ENCODE results near the gene GPR15LG.

GPR15LG gene

GRCh38 chr10:84217746-84218145, 44.1 kb downstream of the GPR15LG start:
- DNase-seq, result no peak

DNA sequence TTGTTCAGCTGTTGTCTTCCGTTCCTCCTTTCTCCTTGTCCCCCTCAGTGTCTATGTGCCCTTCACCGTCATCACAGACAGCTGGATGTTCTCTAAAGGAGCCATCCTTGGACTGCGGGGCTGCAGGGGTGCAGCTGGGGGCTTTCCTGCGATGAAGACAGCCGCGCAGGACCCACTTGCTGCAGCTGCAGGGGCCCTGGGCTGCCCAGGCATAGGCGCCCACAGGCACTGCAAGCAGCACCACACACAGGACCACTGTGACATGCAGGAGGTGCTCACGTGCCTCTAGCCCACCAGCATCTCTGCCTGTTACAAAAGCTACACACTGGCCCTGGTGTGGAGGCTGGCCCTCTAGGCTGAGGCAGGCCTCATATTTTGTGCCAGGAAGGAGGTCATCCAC, 48.3 kb downstream of the GPR15LG start:
- DNase-seq, result no peak

- DNase-seq, result no peak
Measured at GRCh38 chr10:84224411-84225028, 50.9 kb downstream of the GPR15LG start.

DNA sequence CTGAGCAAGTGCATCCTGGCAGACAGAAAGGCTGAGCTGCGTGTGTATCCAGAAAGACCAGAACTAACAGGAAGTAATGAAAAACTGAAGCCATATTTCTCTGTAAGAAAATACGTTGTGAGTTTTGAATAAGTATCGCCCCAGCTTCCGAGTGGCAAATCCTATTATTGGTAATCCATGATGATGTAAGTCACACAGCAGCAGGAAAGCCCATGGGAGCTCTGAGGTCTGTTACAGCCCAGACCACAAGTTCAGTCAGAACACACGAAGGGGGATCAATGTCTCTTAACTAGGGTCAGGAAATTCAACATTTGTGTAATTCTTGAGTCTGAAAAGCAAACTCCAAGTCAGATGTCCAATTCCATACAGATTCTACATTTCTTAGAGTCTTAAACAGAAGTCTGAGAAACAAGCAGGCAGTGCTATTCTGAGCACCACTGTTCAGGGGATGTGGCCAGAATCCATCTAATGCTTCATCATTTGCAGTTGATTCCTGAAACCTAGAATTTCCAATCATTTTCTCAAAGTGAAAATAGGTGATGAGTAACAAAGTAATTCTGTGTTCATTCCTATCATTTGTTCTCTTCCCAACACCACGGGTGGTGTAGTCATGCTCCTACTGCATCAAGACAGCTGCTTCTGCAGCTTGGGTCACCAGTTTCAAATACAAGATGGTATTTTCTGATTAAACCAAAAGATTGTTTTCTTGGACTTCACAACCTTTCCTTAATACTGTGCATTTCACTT, 52.0 kb downstream of the GPR15LG start, which contains the start of gene LRIT2:
LRIT2 (minus strand) TSS at position 118 of the 747 bp plus-strand sequence; CDS start at position 94, 24 bp downstream.
- DNase-seq, result no peak

GRCh38 chr10:84226616-84227015, 53.0 kb downstream of the GPR15LG start:
- DNase-seq, result no peak

DNA sequence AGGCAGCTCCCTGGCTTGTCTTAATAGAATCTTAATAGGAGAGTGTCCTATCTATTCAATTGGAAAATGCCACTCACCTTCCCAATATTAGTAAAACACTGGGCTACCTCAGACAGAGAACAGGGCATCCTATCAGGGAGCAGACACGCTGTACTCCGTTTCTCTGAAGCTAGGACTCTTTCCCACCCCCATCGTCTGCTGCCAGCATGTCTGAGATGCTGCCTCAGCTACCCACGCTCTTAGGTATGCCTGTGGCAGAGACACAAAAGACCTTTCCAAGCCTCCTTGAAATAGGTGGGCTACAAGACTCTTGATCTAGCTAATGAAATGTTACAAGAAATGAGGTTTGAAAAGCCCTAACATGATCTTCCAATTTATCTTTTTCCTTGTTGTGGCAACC, 54.2 kb downstream of the GPR15LG start:
- DNase-seq, result no peak

- DNase-seq, result no peak
Measured at GRCh38 chr10:84230359-84230758, 56.8 kb downstream of the GPR15LG start.

GRCh38 chr10:84232376-84232775, 58.8 kb downstream of the GPR15LG start:
- DNase-seq, result no peak

DNA sequence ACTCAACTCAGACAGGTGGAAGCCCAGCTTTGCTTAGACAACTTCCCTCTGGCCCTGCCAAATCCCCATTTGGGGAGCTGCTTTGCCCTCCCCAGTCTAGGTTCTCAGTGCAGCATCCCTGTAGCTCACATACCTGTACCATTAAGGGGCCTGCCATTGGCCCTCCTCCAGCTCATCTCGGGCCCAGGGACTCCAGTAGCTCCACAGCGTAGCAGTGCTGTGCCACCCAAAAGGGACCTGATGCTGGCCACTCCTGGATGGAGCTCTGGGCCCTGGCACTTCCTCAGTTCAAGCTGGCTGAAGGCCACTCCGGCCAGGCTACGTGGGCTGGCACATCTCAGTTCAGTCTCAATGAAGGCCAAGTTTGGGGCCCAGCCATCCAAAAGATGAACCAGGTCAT, 60.3 kb downstream of the GPR15LG start:
- DNase-seq, result no peak

DNA sequence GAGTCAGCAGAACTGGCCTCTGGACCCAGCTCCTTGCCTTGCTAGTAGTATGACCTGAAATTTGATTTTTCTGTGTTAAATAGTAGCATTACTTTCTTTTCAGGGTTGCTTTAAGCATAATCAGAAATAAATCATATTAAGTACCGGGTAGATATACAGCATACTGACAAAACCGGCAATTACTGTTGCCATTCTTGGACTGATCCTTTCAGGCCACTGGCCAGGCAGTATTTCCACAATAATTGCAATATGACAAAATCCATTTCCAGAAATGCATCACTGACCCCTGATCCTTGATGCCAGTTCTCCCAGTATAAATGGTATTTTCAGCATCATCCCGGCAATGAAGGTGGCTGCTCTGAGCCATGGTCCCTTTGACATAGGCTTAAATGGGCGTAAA, 60.9 kb downstream of the GPR15LG start:
- no peak for DNase-seq

Measured in 8988T (cell line).